Measurements from ENCODE around the gene RAD9B.
"Not testable (repeated sequence)": the region's sequence is repeated elsewhere in the genome, so short reads cannot be mapped to it uniquely, and the experiment has no call there.

Gene RAD9B

GRCh38 chr12:110528277-110528839, 26.2 kb downstream of the RAD9B start:
- no peak for DNase-seq (ENCODE audit: low read depth)

- DNase-seq (ENCODE audit: low read depth) = no peak
Measured at GRCh38 chr12:110530511-110530910, 28.4 kb downstream of the RAD9B start.

- no peak for DNase-seq (ENCODE audit: low read depth)
Measured at GRCh38 chr12:110531741-110532333, 29.7 kb downstream of the RAD9B start.

GRCh38 chr12:110532644-110533043, 30.5 kb downstream of the RAD9B start:
- no peak for DNase-seq (ENCODE audit: low read depth)

GRCh38 chr12:110533607-110534006, 31.5 kb downstream of the RAD9B start:
- no peak for DNase-seq (ENCODE audit: low read depth)

- DNase-seq (ENCODE audit: low read depth) = no peak
Measured at GRCh38 chr12:110534811-110535210, 32.7 kb downstream of the RAD9B start.

GRCh38 chr12:110536834-110537604, 34.9 kb downstream of the RAD9B start:
- no peak for DNase-seq (ENCODE audit: low read depth)

- no peak for DNase-seq (ENCODE audit: low read depth)
Measured at GRCh38 chr12:110537605-110538409, 35.7 kb downstream of the RAD9B start.

- no peak for DNase-seq (ENCODE audit: low read depth)
Measured at GRCh38 chr12:110538869-110539622, 36.9 kb downstream of the RAD9B start.

- DNase-seq (ENCODE audit: low read depth) = no peak
Measured at GRCh38 chr12:110540048-110540447, 37.9 kb downstream of the RAD9B start.

GRCh38 chr12:110543252-110543959, 41.3 kb downstream of the RAD9B start:
- DNase-seq (ENCODE audit: low read depth) = no peak

GRCh38 chr12:110543965-110544364, 41.8 kb downstream of the RAD9B start:
- no peak for DNase-seq (ENCODE audit: low read depth)

- not testable (repeated sequence) for DNase-seq (ENCODE audit: low read depth)
Measured at GRCh38 chr12:110545259-110545658, 43.1 kb downstream of the RAD9B start.

- no peak for DNase-seq (ENCODE audit: low read depth)
Measured at GRCh38 chr12:110545812-110546211, 43.7 kb downstream of the RAD9B start.

GRCh38 chr12:110546339-110546738, 44.2 kb downstream of the RAD9B start:
- no peak for DNase-seq (ENCODE audit: low read depth)

- no peak for DNase-seq (ENCODE audit: low read depth)
Measured at GRCh38 chr12:110547090-110547489, 45.0 kb downstream of the RAD9B start.

GRCh38 chr12:110548678-110549077, 46.5 kb downstream of the RAD9B start:
- no peak for DNase-seq (ENCODE audit: low read depth)

GRCh38 chr12:110549716-110550115, 47.6 kb downstream of the RAD9B start:
- DNase-seq (ENCODE audit: low read depth) = no peak

- no peak for DNase-seq (ENCODE audit: low read depth)
Measured at GRCh38 chr12:110550981-110551380, 48.9 kb downstream of the RAD9B start.

All from stimulated activated CD8-positive, alpha-beta memory T cell treated with anti-CD3 and anti-CD28 coated beads, Interleukin-12 subunit alpha, Interleukin-12 subunit beta, amount 100 ng/mL, for 4 hours (primary cell).